NCI-H226 (cell line): Measurements from ENCODE around the gene CMTM2.
A peak's percentile ranks its signal among the peaks of the same experiment; 100 is the strongest.
"Not testable (repeated sequence)": the region's sequence is repeated elsewhere in the genome, so short reads cannot be mapped to it uniquely, and the experiment has no call there.

ENCODE experiments used
- DNase-seq: peaks from one replicate; pipeline ENCODE4 v3.0.0-alpha.2; 2015

CMTM2 gene

GRCh38 chr16:66587881-66588600, 8.8 kb downstream of the CMTM2 start:
- DNase-seq = no peak

DNA sequence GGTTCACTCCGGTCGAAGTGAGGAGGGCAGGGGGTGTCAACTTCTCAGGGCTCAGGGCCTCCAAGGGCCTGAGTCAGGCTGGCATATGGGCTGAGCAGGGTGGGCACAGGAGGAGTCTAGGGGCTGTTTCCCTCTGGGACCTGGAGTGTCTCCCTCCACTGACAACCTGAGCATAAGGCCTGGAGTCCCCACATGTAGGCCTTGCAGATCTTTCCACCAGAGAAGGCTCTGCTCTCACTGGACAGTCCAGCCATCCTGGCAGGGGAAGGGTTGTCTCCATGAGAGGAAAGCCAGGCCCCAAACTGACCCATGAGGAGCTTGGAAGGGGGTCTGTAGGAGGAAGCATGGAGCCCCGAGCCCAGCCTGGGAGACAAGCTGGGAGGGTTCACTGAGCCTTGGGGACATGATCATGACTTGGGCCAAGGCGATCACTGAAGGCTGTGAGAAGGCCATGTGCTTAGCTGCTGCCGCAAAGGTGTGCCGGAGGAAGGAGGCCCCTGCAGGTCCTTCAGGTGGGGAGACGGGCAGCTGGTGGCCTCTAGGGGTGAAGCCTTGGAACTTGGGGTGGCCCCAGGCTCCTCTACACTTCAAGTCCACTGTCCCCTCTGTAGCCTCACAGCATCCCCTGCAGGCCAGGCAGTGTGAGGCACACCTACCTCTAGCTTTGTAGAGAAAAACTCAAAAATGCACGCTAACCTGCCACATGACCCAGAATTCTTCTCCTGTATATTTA, 9.9 kb downstream of the CMTM2 start:
- no peak for DNase-seq

DNA sequence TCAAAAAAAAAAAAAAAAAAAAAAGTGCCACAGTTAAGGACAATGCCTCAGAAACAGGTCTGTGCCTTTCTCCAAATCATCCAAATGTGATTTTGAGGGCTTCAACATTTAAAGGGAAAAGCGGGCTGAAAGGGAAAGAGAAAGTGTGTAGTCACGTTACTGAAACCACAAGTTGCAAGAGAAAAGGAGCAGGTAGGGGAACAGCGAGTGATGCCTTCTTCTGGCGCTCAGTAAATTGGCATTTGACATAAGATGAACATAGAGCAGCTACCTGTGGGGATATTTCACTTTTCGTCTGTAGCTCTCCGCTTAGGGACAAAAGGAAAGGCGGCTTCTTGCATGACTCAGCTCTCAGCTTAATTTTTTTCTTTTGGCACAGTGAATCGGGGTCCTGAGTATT, 11.1 kb downstream of the CMTM2 start:
- DNase-seq = no peak

DNA sequence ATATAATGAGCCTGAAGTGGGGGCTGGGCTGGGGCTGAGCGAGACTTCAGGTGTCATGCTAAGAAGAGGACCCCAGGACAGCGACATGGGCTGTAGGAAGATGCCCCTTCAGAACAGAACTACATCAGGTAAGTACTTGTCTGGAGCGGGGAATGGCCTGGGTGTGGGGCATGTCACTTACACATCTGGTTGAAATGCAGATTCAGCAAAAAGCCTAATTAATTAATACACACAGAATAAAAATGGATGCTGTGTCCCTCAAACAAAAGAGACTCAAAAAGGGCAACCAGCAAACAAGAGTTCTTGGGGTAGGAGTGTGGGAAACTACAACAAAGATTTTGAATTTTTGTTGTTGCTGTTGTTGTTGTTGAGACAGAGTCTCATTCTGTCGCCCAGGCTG, 11.8 kb downstream of the CMTM2 start:
- no peak for DNase-seq

DNA sequence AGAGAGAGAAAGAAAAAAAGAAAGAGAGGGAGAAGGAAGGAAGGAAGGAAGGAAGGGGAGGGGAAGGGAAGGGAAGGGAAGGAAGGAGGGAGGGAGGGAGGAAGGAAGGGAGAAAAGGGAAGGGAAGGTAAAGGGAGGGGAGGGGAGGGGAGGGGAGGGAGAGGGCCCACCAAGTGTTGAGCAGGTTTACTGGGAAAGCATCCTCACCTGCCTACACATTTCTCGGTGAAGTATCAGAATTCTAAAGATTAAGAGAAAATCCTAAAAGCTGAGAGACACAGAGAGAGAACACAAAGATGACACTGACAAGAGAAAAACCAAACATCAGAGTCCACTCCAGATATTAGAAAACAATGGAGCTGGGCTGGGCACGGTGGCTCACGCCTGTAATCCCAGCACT, 13.0 kb downstream of the CMTM2 start:
- no peak for DNase-seq

DNA sequence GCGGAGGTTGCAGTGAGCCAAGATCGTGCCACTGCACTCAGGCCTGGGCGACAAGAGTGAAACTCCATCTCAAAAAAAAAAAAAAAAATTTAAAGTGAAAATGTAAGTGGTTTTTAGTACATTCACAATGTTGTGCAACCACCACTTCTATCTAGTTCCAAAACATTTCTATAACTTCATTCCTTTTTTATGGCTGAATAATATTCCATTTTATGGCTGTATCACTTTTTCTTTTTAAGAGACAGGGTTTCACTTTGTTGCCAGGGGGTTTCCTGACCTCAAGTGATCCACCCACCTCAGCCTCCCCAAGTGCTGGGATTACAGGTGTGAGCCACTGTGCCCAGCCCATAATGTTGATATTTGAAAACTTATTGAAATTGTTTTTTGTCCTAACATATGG, 13.6 kb downstream of the CMTM2 start:
- no peak for DNase-seq

- no peak for DNase-seq
Observed at GRCh38 chr16:66594739-66595138, 15.5 kb downstream of the CMTM2 start.

DNA sequence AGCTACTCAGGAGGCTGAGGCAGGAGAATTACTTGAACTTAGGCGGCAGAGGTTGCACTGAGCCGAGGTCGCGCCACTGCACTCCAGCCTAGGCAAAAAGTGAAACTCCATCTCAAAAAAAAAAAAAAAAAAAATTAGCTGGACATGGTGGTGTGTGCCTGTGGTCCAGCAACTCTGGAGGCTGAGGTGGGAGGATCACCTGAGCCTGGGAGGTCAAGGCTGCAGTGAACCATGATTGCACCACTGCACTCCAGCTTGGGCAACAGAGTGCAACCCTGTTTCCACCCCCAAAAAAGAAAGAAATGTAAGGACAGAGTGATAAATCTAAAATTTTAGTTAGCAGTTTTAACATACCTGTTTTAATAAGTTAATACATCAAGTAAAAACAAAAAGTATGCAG, 17.3 kb downstream of the CMTM2 start:
- DNase-seq = not testable (repeated sequence)

- no peak for DNase-seq
Observed at GRCh38 chr16:66596986-66597848, 18.0 kb downstream of the CMTM2 start.

DNA sequence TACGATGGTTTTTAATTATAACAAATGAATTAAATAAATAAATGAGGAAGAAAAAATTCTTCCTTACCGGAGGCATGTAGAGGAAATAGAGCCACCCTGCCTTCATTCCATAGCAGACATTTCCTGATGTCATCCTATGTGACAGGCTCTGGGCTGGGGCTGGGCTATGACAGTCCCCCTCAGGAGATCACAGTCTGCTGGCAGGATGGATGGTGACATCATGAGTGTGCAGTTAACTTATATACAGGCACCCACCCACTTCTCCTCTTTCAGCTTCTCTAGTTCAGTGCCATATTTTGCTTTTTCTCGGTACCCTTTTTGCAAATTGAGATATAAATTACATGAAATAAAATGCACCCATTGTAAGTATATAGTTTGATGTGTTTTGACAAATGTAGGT, 18.8 kb downstream of the CMTM2 start:
- no peak for DNase-seq

GRCh38 chr16:66599726-66600125, 20.5 kb downstream of the CMTM2 start:
- DNase-seq = no peak

DNA sequence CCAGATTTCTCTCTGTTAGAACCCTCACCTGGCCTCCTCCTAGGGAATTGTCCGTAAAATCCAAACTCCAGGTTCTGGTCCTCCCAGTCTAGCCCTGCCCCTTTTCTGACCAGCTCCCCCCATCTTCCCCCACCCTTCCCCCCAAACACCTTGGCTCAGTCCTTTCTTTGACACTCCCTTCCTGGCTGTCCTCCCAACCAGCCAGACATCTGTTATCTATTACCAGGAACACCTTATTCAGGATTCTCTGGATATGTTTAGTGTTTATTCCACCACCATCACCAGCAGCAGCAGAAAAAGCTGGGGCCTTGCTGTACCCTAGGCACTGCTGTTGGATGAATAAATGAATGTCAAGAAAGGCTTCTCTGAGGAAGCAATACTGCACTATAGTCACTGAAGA, 21.2 kb downstream of the CMTM2 start:
- no peak for DNase-seq

- no peak for DNase-seq
Observed at GRCh38 chr16:66601471-66601870, 22.2 kb downstream of the CMTM2 start.

GRCh38 chr16:66603537-66604375, 24.5 kb downstream of the CMTM2 start:
- DNase-seq = no peak

GRCh38 chr16:66604376-66605176, 25.3 kb downstream of the CMTM2 start, which contains the start of gene CMTM3:
Gene CMTM3 (plus strand): TSS chr16:66604704. CDS start chr16:66604806, 102 bp downstream.
- DNase-seq = no peak

GRCh38 chr16:66605177-66605978, 26.1 kb downstream of the CMTM2 start:
- DNase-seq = no peak

- DNase-seq = peak; percentile 17
Observed at GRCh38 chr16:66605979-66606751, 26.9 kb downstream of the CMTM2 start.

DNA sequence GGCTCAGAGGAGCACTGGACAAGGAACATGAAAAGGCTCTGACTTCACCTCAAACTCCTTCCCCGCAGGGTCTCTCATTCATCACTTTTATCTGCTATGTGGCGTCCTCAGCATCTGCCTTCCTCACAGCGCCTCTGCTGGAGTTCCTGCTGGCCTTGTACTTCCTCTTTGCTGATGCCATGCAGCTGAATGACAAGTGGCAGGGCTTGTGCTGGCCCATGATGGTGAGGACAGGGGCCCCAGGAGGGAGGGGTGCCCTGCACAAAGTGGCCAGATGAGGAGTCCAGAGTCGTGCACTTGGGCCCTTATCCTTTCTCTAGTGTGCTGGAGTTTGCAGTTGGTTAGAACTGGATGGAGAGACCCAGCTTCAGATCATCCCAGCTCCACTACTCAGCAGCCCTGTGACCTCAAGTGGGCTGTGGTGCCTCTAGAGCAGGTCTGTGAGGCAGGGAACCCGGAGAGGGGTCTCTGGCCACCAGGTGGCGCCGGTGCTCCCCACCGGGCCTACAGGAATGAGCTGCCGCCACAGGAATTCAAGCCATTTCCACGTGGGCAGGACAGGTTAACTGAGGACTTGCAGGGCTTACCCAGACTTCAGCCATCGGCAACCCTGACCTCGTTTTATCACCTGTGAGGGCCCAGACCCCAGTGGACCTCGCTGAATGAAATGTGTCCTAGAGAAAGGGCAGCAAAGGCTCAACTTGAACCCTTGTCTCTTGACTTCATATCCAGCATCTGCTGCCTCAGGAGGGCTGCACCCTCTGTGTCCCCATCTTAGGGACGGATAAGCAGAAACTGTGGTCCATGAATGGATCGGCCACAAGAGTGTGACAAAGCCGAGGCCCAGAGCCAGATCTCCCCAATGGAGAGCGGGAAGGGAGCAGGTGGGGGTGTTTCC, 29.2 kb downstream of the CMTM2 start:
- peak; percentile 81 for DNase-seq

DNA sequence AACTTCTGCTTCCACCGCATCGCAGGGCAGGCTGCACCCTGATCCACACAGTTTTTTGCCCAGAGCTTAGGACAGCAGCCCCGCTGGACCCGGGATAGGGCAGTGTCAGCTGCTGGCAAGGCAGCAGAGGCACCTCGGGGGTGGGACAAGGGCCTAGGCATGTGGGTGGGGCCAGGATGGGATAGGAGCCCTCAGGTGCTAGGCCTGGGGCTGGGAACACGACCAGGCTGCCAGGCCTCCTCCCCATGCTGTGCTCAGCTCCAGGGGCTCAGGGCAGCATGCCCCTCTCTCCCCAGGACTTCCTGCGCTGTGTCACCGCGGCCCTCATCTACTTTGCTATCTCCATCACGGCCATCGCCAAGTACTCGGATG, 29.9 kb downstream of the CMTM2 start:
- no peak for DNase-seq
